C4-2B (cell line): ENCODE results near the gene FUT6.

Experiments
- H3K27ac ChIP-seq: fragments of 450-650 bp; 2 replicates; pipeline ENCODE4 v1.5.1; 2017
- CTCF ChIP-seq: fragments of 450-650 bp; conservative IDR thresholded peaks from 2 replicates; pipeline ENCODE4 v1.5.1; 2017; ENCODE audit warnings: mild to moderate bottlenecking
- ZFX ChIP-seq: fragments of 450-650 bp; IDR thresholded peaks from 2 replicates; pipeline ENCODE4 v1.6.1; 2017

FUT6 gene

GRCh38 chr19:5811117-5811516 lies 28.4 kb downstream of the FUT6 start:
- H3K27ac ChIP-seq = no peak overlapping the region
- TF ChIP-seq ZFX (no peak), CTCF (no peak)

- TF ChIP-seq ZFX (no peak), CTCF (no peak)
- no peak overlapping the region for H3K27ac ChIP-seq
These were observed 30.0 kb downstream of the FUT6 start for GRCh38 chr19:5809469-5809868.

- H3K27ac ChIP-seq = no peak overlapping the region
- TF ChIP-seq CTCF = no peak
- TF ChIP-seq ZFX = no peak
These were observed 30.4 kb downstream of the FUT6 start for GRCh38 chr19:5809053-5809452.

GRCh38 chr19:5808120-5808816 lies 31.2 kb downstream of the FUT6 start:
- no peak for TF ChIP-seq CTCF
- no peak for TF ChIP-seq ZFX
- H3K27ac ChIP-seq = no peak overlapping the region

GRCh38 chr19:5806905-5807304 lies 32.6 kb downstream of the FUT6 start:
- no peak overlapping the region for H3K27ac ChIP-seq
- no peak for TF ChIP-seq CTCF
- no peak for TF ChIP-seq ZFX

- no peak for TF ChIP-seq ZFX
- no peak overlapping the region for H3K27ac ChIP-seq
These were observed 33.4 kb downstream of the FUT6 start for GRCh38 chr19:5806133-5806489.

- TF ChIP-seq CTCF (peak; percentile 87), ZFX (no peak)
These were observed 33.9 kb downstream of the FUT6 start for GRCh38 chr19:5805462-5806132.

More at GRCh38 chr19:5805462-5806132, 33.9 kb downstream of the FUT6 start:
- H3K27ac ChIP-seq = no peak overlapping the region
